Panc1 (cell line): ENCODE measurements around the gene MIER3.

Source experiments
- CTCF ChIP-seq: fragments of 450-650 bp; IDR thresholded peaks from 2 replicates; pipeline ENCODE4 v1.5.1; 2017; ENCODE audit warnings: mild to moderate bottlenecking
- REST ChIP-seq, 2 experiments: IDR thresholded peaks; 2 replicates each; pipeline ENCODE4 v1.6.1; 2011 to 2012; ENCODE audit warnings: low read depth in 2 of 2, control low read depth in 1 of 2, low read length in 1 of 2, mild to moderate bottlenecking in 1 of 2, moderate library complexity in 1 of 2; ENCODE audit not compliant: insufficient read depth in 1 of 2

- TF ChIP-seq CTCF, result no peak
- TF ChIP-seq REST (IDR thresholded peaks at IDR 0.05; ENCODE audit: insufficient read depth in 1 of 2, low read depth in 2 of 2, low read length in 1 of 2), result no peak
Observed at GRCh38 chr5:56898213-56898612, 53.7 kb downstream of the MIER3 start.
